ENCODE measurements around the gene RALGAPA1. TPM values are rescaled to one million over a fixed set of nuclear protein-coding genes. Genes with fewer than 3 reads are reported as not detected.
A peak's percentile ranks its signal among the peaks of the same experiment; 100 is the strongest.

RALGAPA1 gene
- total and polyA plus RNA-seq, 2 of the 13 experiments (the other 11 are each of a cell fraction or from before 2014, with no cell fraction given): 65.0 to 89.2 TPM

DNA sequence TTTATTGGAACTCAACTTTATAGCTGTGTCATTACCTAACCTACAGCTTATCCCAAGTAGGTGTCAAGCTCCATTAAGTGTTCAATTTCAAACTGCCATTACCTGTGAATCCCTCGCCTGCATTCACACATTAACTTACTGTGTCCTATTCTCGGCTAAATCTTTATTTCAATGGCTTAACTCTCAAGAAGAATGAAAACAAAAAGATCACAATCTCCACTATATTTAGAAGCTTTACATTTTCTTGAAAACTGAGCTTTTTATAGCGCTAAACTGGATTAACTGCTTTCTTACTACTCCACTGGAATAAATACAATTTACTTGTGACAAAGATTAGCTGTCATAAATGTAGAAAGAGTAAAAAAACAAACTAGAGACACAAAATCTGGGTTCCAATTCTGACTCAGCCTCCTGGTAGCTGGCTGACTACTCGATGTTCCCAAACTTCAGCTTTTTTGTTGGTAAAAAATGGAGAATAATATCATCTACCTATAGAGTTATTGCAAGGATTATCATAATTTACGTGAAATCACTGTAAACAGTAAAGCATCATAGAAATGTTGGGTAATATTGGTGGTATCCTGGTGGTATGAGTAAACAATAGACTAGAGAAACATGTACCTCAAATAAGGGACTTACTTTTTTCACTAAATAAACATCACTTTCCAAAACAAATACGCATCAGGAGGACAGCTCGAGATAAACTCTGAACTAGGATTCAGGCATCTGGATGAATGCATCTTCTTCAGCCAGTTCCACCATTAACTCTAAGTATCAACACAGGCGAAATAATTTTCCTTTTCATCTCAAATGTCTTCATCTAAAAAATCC lies 1.7 kb downstream of the RALGAPA1 start (continued):
- TF ChIP-seq, protein P1, sequence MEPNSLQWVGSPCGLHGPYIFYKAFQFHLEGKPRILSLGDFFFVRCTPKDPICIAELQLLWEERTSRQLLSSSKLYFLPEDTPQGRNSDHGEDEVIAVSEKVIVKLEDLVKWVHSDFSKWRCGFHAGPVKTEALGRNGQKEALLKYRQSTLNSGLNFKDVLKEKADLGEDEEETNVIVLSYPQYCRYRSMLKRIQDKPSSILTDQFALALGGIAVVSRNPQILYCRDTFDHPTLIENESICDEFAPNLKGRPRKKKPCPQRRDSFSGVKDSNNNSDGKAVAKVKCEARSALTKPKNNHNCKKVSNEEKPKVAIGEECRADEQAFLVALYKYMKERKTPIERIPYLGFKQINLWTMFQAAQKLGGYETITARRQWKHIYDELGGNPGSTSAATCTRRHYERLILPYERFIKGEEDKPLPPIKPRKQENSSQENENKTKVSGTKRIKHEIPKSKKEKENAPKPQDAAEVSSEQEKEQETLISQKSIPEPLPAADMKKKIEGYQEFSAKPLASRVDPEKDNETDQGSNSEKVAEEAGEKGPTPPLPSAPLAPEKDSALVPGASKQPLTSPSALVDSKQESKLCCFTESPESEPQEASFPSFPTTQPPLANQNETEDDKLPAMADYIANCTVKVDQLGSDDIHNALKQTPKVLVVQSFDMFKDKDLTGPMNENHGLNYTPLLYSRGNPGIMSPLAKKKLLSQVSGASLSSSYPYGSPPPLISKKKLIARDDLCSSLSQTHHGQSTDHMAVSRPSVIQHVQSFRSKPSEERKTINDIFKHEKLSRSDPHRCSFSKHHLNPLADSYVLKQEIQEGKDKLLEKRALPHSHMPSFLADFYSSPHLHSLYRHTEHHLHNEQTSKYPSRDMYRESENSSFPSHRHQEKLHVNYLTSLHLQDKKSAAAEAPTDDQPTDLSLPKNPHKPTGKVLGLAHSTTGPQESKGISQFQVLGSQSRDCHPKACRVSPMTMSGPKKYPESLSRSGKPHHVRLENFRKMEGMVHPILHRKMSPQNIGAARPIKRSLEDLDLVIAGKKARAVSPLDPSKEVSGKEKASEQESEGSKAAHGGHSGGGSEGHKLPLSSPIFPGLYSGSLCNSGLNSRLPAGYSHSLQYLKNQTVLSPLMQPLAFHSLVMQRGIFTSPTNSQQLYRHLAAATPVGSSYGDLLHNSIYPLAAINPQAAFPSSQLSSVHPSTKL (CRISPR knock-in tag; IDR thresholded peaks at IDR 0.05): peak; percentile 97
- TF ChIP-seq SOX13 (IDR thresholded peaks at IDR 0.05): peak; percentile 37; the same call in 1 of the 2 replicates
- TF ChIP-seq SOX13 (CRISPR knock-in tag; conservative IDR thresholded peaks at IDR 0.05 in 1 of 2, IDR thresholded peaks at IDR 0.05 in 1 of 2): peak in 1 of 2 experiments; percentile 93; a peak in 2 of 4 replicates
- peak; percentile 62; the same call in 1 of the 2 replicates for TF ChIP-seq SALL1 (CRISPR knock-in tag; IDR thresholded peaks at IDR 0.05)
- TF ChIP-seq, protein P2, sequence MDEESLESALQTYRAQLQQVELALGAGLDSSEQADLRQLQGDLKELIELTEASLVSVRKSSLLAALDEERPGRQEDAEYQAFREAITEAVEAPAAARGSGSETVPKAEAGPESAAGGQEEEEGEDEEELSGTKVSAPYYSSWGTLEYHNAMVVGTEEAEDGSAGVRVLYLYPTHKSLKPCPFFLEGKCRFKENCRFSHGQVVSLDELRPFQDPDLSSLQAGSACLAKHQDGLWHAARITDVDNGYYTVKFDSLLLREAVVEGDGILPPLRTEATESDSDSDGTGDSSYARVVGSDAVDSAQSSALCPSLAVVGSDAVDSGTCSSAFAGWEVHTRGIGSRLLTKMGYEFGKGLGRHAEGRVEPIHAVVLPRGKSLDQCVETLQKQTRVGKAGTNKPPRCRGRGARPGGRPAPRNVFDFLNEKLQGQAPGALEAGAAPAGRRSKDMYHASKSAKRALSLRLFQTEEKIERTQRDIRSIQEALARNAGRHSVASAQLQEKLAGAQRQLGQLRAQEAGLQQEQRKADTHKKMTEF (CRISPR knock-in tag; IDR thresholded peaks at IDR 0.05): peak; percentile 93
- no peak for TF ChIP-seq NONO (IDR thresholded peaks at IDR 0.05)
- TF ChIP-seq NONO (CRISPR knock-in tag; conservative IDR thresholded peaks at IDR 0.05): 0 out of 2 replicates have a peak, but pooled peaks have one; percentile 44
- no peak for TF ChIP-seq ZNF143 (CRISPR knock-in tag; IDR thresholded peaks at IDR 0.05)
- TF ChIP-seq, protein P3, sequence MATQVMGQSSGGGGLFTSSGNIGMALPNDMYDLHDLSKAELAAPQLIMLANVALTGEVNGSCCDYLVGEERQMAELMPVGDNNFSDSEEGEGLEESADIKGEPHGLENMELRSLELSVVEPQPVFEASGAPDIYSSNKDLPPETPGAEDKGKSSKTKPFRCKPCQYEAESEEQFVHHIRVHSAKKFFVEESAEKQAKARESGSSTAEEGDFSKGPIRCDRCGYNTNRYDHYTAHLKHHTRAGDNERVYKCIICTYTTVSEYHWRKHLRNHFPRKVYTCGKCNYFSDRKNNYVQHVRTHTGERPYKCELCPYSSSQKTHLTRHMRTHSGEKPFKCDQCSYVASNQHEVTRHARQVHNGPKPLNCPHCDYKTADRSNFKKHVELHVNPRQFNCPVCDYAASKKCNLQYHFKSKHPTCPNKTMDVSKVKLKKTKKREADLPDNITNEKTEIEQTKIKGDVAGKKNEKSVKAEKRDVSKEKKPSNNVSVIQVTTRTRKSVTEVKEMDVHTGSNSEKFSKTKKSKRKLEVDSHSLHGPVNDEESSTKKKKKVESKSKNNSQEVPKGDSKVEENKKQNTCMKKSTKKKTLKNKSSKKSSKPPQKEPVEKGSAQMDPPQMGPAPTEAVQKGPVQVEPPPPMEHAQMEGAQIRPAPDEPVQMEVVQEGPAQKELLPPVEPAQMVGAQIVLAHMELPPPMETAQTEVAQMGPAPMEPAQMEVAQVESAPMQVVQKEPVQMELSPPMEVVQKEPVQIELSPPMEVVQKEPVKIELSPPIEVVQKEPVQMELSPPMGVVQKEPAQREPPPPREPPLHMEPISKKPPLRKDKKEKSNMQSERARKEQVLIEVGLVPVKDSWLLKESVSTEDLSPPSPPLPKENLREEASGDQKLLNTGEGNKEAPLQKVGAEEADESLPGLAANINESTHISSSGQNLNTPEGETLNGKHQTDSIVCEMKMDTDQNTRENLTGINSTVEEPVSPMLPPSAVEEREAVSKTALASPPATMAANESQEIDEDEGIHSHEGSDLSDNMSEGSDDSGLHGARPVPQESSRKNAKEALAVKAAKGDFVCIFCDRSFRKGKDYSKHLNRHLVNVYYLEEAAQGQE (IDR thresholded peaks at IDR 0.05; ENCODE audit: borderline replicate concordance in 1 of 2, low read depth in 1 of 2, low read length in 2 of 2): 0 out of 4 replicates have a peak, but pooled peaks of 1 of the 2 experiments have one; percentile 43
- peak; percentile 98 for TF ChIP-seq GATAD2A (CRISPR knock-in tag; IDR thresholded peaks at IDR 0.05)
- peak; percentile 78 for TF ChIP-seq NR2F2 (IDR thresholded peaks at IDR 0.05; ENCODE audit: borderline replicate concordance, low read depth)
- peak; percentile 95 for TF ChIP-seq CEBPG (CRISPR knock-in tag; IDR thresholded peaks at IDR 0.05)
- peak; percentile 68 for TF ChIP-seq PHF5A (CRISPR knock-in tag; IDR thresholded peaks at IDR 0.05; ENCODE audit: low read depth, unreplicated experiment)
- TF ChIP-seq GATAD1 (CRISPR knock-in tag; IDR thresholded peaks at IDR 0.05): peak; percentile 78
- TF ChIP-seq HNF4A (CRISPR knock-in tag; IDR thresholded peaks at IDR 0.05): peak; percentile 84
- TF ChIP-seq MBD4 (IDR thresholded peaks at IDR 0.05; ENCODE audit: borderline replicate concordance, low read length): peak; percentile 4; the same call in 1 of the 2 replicates
- TF ChIP-seq THAP11 (CRISPR knock-in tag; IDR thresholded peaks at IDR 0.05): peak; percentile 78
- TF ChIP-seq, protein P4, sequence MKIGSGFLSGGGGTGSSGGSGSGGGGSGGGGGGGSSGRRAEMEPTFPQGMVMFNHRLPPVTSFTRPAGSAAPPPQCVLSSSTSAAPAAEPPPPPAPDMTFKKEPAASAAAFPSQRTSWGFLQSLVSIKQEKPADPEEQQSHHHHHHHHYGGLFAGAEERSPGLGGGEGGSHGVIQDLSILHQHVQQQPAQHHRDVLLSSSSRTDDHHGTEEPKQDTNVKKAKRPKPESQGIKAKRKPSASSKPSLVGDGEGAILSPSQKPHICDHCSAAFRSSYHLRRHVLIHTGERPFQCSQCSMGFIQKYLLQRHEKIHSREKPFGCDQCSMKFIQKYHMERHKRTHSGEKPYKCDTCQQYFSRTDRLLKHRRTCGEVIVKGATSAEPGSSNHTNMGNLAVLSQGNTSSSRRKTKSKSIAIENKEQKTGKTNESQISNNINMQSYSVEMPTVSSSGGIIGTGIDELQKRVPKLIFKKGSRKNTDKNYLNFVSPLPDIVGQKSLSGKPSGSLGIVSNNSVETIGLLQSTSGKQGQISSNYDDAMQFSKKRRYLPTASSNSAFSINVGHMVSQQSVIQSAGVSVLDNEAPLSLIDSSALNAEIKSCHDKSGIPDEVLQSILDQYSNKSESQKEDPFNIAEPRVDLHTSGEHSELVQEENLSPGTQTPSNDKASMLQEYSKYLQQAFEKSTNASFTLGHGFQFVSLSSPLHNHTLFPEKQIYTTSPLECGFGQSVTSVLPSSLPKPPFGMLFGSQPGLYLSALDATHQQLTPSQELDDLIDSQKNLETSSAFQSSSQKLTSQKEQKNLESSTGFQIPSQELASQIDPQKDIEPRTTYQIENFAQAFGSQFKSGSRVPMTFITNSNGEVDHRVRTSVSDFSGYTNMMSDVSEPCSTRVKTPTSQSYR (CRISPR knock-in tag; IDR thresholded peaks at IDR 0.05; ENCODE audit: borderline replicate concordance): peak; percentile 54; the same call in 1 of the 2 replicates
